HG03066 (cell line): Measurements from ENCODE around the gene NR2C2.

Experiments
- ATAC-seq: cut with Tn5 transposase; IDR thresholded peaks from one replicate; pipeline ENCODE4 v1.9.1; 2021; ENCODE audit warnings: low read depth; ENCODE audit not compliant: unreplicated experiment

NR2C2 gene

GRCh38 chr3:14921034-14921616, 26.3 kb upstream of the NR2C2 start:
- no peak for ATAC-seq

GRCh38 chr3:14921811-14922705, 25.3 kb upstream of the NR2C2 start:
- ATAC-seq, result no peak

- no peak for ATAC-seq
Measured at GRCh38 chr3:14922863-14923262, 24.5 kb upstream of the NR2C2 start.

- no peak for ATAC-seq
Measured at GRCh38 chr3:14923476-14923875, 23.9 kb upstream of the NR2C2 start.

GRCh38 chr3:14925729-14926591, 21.4 kb upstream of the NR2C2 start:
- no peak for ATAC-seq

GRCh38 chr3:14926592-14926991, 20.8 kb upstream of the NR2C2 start:
- ATAC-seq, result no peak

GRCh38 chr3:14927308-14927707, 20.1 kb upstream of the NR2C2 start:
- no peak for ATAC-seq

- no peak for ATAC-seq
Measured at GRCh38 chr3:14929310-14930074, 17.9 kb upstream of the NR2C2 start.

- no peak for ATAC-seq
Measured at GRCh38 chr3:14933820-14934425, 13.5 kb upstream of the NR2C2 start.

- ATAC-seq, result no peak
Measured at GRCh38 chr3:14935592-14936345, 11.6 kb upstream of the NR2C2 start.

- no peak for ATAC-seq
Measured at GRCh38 chr3:14938954-14939353, 8.4 kb upstream of the NR2C2 start.

- no peak for ATAC-seq
Measured at GRCh38 chr3:14941871-14942270, 5.5 kb upstream of the NR2C2 start.

GRCh38 chr3:14943042-14943441, 4.3 kb upstream of the NR2C2 start:
- no peak for ATAC-seq

GRCh38 chr3:14946236-14946635, 1.1 kb upstream of the NR2C2 start:
- ATAC-seq, result no peak

- no peak for ATAC-seq
Measured at GRCh38 chr3:14946739-14947099, 664 bp upstream of the NR2C2 start.

- peak; percentile 85 for ATAC-seq
Measured at GRCh38 chr3:14947886-14948608, 664 bp downstream of the NR2C2 start.

- ATAC-seq, result no peak
Measured at GRCh38 chr3:14948609-14949038, 1.2 kb downstream of the NR2C2 start.

- no peak for ATAC-seq
Measured at GRCh38 chr3:14949126-14949525, 1.7 kb downstream of the NR2C2 start.

- ATAC-seq, result no peak
Measured at GRCh38 chr3:14950274-14950673, 2.9 kb downstream of the NR2C2 start.
